K562 (cell line): ENCODE measurements around the gene DNMT1. TPM values are rescaled to one million over a fixed set of nuclear protein-coding genes. Genes with fewer than 3 reads are reported as not detected.

Experiments used
- FOXA1 ChIP-seq: fragments of 450-650 bp; IDR thresholded peaks from 2 replicates; pipeline ENCODE4 v1.6.1; 2016; ENCODE audit warnings: mild to moderate bottlenecking, borderline replicate concordance
- NEUROD1 ChIP-seq: fragments of 150-350 bp; IDR thresholded peaks from 2 replicates; pipeline ENCODE4 v1.6.1; 2014; ENCODE audit warnings: borderline replicate concordance, low read length, low read depth; ENCODE audit not compliant: partially characterized antibody
- NFIC ChIP-seq: fragments of 450-650 bp; IDR thresholded peaks from 2 replicates; pipeline ENCODE4 v1.6.1; 2017; ENCODE audit warnings: mild to moderate bottlenecking, inconsistent platforms
- NFIX ChIP-seq: fragments of 250-450 bp; sonication (Bioruptor Pico); IDR thresholded peaks from 2 replicates; pipeline ENCODE4 v1.4.0; 2020; ENCODE audit warnings: low read depth, mild to moderate bottlenecking, moderate library complexity
- NFYB ChIP-seq: IDR thresholded peaks from 2 replicates; pipeline ENCODE4 v1.6.1; 2011; ENCODE audit warnings: mild to moderate bottlenecking, moderate library complexity; ENCODE audit not compliant: insufficient read length; ENCODE audit errors: extremely low read depth
- SAP30 ChIP-seq: fragments of 200-600 bp; sonication (generic); IDR thresholded peaks from 2 replicates; pipeline ENCODE4 v1.6.1; 2012; ENCODE audit warnings: borderline replicate concordance, low read depth, mild to moderate bottlenecking, moderate library complexity, low read length, control low read depth, inconsistent platforms; ENCODE audit not compliant: insufficient read depth, poor library complexity, severe bottlenecking
- TBP ChIP-seq: optimal IDR thresholded peaks from 2 replicates; pipeline ENCODE3; 2011; ENCODE audit warnings: low read depth, low read length, improper control_type of control experiment
- polyA plus RNA-seq, 8 experiments: library from polyadenylated mRNA; depleted of rRNA in 4 of 8; stranded (reverse) in 5 of 8; unstranded in 3 of 8; fragments of >200 nt; fragmentation: Nextera tagmentation in 2 of 8; fragmentation: Illumina TruSeq in 1 of 8; extraction: Ambion mirVana in 2 of 8; extraction: Trizol in 1 of 8; gene quantifications; 2 replicates each; pipeline versions ENCODE4 v1.2.1 to v1.2.3, GENCODE V29; 2011 to 2014; ENCODE audit warnings: inconsistent platforms in 1 of 8, missing spikeins in 1 of 8
- total RNA-seq, 7 experiments: library from RNA; depleted of rRNA in 6 of 7; stranded (reverse); fragments of >200 nt in 6 of 7; fragmentation: Illumina TruSeq in 2 of 7; extraction: Trizol in 2 of 7; gene quantifications; 2 replicates each; pipeline versions ENCODE4 v1.2.1 to v1.2.3, GENCODE V29; 2011 to 2021; ENCODE audit warnings: low replicate concordance in 1 of 7
- TF ChIP-seq, protein P1 (sequence below): fragments of 250-450 bp; sonication (Bioruptor Pico); IDR thresholded peaks from 2 replicates; pipeline ENCODE4 v1.4.0; 2020; ENCODE audit warnings: mild to moderate bottlenecking
- TF ChIP-seq, protein P2 (sequence below): sonication (generic); formaldehyde crosslinking; IDR thresholded peaks from 2 replicates; pipeline ENCODE4 v1.8.1; 2023; ENCODE audit warnings: mild to moderate bottlenecking, missing genetic modification reagents
- TF ChIP-seq, protein P3 (sequence below): fragments of 450-650 bp; IDR thresholded peaks from 2 replicates; pipeline ENCODE4 v1.6.1; 2017; ENCODE audit warnings: antibody characterized with exemption
- TF ChIP-seq, protein P4 (sequence below): fragments of 250-450 bp; sonication (Bioruptor Pico); IDR thresholded peaks from 2 replicates; pipeline ENCODE4 v1.8.0; 2022; ENCODE audit warnings: inconsistent platforms, mild to moderate bottlenecking, moderate library complexity, borderline replicate concordance
- TF ChIP-seq, protein P5 (sequence below): fragments of 450-650 bp; formaldehyde crosslinking; IDR thresholded peaks from 2 replicates; pipeline ENCODE4 v1.4.0; 2020; ENCODE audit warnings: mild to moderate bottlenecking
- TF ChIP-seq, protein P6 (sequence below): fragments of 450-650 bp; IDR thresholded peaks from 2 replicates; pipeline ENCODE4 v1.6.1; 2018; ENCODE audit warnings: mild to moderate bottlenecking, low read depth; ENCODE audit not compliant: partially characterized antibody
- TF ChIP-seq, protein P7 (sequence below): fragments of 450-650 bp; formaldehyde crosslinking; IDR thresholded peaks from 2 replicates; pipeline ENCODE4 v1.4.0; 2020; ENCODE audit warnings: mild to moderate bottlenecking, moderate library complexity

Gene DNMT1
- total and polyA plus RNA-seq, 9 of the 15 experiments (the other 6 are each of a cell fraction or from before 2014, with no cell fraction given): 80.1 to 271 (median 121) TPM

DNA sequence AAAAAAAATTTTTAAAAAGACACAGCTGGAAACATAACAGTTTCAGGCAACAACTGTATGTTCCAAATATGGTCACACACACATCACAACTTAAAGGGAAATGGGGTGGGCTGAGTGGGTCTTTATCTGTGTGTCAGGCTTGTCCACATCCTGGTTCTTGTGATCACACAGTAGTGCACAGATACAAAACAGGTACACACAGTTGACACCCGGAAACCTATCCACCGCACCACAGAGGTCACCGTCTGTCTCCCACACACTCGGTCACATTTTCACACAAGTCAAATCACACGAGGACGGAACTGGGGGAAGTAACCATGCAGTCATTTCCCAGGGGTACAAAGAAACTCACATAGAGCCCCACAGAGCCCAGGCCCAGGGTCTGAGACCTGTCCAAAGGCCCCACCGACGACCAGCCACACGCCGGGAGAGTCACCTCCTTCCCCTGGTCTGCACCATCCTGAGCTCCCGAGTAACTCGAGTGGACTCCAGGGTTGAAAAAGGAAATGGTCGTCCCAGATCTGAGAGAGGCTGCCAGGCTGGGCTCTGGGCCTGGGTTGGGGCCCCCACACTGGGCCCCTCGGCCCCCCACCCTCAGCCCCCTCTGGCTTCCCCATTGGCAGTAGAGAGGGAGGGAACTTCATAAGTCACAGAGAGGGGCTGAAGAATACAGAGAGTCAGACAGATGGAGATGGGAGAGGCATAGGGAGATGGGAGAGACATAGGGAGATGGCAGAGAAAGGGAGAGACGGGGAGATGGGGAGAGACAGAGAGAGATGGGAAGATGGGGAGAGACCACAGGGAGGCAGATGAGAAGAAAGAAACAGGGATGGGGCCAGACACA is 89.9 kb downstream of the DNMT1 start (continued):
- TF ChIP-seq, protein P1, sequence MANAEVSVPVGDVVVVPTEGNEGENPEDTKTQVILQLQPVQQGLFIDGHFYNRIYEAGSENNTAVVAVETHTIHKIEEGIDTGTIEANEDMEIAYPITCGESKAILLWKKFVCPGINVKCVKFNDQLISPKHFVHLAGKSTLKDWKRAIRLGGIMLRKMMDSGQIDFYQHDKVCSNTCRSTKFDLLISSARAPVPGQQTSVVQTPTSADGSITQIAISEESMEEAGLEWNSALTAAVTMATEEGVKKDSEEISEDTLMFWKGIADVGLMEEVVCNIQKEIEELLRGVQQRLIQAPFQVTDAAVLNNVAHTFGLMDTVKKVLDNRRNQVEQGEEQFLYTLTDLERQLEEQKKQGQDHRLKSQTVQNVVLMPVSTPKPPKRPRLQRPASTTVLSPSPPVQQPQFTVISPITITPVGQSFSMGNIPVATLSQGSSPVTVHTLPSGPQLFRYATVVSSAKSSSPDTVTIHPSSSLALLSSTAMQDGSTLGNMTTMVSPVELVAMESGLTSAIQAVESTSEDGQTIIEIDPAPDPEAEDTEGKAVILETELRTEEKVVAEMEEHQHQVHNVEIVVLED (CRISPR knock-in tag): no peak
- TF ChIP-seq, protein P2, sequence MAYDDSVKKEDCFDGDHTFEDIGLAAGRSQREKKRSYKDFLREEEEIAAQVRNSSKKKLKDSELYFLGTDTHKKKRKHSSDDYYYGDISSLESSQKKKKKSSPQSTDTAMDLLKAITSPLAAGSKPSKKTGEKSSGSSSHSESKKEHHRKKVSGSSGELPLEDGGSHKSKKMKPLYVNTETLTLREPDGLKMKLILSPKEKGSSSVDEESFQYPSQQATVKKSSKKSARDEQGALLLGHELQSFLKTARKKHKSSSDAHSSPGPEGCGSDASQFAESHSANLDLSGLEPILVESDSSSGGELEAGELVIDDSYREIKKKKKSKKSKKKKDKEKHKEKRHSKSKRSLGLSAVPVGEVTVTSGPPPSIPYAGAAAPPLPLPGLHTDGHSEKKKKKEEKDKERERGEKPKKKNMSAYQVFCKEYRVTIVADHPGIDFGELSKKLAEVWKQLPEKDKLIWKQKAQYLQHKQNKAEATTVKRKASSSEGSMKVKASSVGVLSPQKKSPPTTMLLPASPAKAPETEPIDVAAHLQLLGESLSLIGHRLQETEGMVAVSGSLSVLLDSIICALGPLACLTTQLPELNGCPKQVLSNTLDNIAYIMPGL (CRISPR knock-in tag): no peak
- TF ChIP-seq FOXA1 (no peak), NFIC (no peak), TBP (no peak), NFIX (CRISPR knock-in tag) (no peak), SAP30 (no peak), NEUROD1 (no peak), NFYB (no peak)
- TF ChIP-seq, protein P3, sequence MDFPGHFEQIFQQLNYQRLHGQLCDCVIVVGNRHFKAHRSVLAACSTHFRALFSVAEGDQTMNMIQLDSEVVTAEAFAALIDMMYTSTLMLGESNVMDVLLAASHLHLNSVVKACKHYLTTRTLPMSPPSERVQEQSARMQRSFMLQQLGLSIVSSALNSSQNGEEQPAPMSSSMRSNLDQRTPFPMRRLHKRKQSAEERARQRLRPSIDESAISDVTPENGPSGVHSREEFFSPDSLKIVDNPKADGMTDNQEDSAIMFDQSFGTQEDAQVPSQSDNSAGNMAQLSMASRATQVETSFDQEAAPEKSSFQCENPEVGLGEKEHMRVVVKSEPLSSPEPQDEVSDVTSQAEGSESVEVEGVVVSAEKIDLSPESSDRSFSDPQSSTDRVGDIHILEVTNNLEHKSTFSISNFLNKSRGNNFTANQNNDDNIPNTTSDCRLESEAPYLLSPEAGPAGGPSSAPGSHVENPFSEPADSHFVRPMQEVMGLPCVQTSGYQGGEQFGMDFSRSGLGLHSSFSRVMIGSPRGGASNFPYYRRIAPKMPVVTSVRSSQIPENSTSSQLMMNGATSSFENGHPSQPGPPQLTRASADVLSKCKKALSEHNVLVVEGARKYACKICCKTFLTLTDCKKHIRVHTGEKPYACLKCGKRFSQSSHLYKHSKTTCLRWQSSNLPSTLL: no peak
- TF ChIP-seq, protein P4, sequence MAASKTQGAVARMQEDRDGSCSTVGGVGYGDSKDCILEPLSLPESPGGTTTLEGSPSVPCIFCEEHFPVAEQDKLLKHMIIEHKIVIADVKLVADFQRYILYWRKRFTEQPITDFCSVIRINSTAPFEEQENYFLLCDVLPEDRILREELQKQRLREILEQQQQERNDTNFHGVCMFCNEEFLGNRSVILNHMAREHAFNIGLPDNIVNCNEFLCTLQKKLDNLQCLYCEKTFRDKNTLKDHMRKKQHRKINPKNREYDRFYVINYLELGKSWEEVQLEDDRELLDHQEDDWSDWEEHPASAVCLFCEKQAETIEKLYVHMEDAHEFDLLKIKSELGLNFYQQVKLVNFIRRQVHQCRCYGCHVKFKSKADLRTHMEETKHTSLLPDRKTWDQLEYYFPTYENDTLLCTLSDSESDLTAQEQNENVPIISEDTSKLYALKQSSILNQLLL (CRISPR knock-in tag): no peak
- TF ChIP-seq, protein P5, sequence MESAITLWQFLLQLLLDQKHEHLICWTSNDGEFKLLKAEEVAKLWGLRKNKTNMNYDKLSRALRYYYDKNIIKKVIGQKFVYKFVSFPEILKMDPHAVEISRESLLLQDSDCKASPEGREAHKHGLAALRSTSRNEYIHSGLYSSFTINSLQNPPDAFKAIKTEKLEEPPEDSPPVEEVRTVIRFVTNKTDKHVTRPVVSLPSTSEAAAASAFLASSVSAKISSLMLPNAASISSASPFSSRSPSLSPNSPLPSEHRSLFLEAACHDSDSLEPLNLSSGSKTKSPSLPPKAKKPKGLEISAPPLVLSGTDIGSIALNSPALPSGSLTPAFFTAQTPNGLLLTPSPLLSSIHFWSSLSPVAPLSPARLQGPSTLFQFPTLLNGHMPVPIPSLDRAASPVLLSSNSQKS: no peak
- TF ChIP-seq, protein P6, sequence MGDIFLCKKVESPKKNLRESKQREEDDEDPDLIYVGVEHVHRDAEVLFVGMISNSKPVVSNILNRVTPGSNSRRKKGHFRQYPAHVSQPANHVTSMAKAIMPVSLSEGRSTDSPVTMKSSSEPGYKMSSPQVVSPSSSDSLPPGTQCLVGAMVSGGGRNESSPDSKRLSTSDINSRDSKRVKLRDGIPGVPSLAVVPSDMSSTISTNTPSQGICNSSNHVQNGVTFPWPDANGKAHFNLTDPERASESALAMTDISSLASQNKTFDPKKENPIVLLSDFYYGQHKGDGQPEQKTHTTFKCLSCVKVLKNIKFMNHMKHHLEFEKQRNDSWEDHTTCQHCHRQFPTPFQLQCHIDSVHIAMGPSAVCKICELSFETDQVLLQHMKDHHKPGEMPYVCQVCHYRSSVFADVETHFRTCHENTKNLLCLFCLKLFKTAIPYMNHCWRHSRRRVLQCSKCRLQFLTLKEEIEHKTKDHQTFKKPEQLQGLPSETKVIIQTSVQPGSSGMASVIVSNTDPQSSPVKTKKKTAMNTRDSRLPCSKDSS: no peak
- TF ChIP-seq, protein P7, sequence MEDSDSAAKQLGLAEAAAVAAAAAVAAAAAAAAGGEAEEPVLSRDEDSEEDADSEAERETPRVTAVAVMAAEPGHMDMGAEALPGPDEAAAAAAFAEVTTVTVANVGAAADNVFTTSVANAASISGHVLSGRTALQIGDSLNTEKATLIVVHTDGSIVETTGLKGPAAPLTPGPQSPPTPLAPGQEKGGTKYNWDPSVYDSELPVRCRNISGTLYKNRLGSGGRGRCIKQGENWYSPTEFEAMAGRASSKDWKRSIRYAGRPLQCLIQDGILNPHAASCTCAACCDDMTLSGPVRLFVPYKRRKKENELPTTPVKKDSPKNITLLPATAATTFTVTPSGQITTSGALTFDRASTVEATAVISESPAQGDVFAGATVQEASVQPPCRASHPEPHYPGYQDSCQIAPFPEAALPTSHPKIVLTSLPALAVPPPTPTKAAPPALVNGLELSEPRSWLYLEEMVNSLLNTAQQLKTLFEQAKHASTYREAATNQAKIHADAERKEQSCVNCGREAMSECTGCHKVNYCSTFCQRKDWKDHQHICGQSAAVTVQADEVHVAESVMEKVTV (CRISPR knock-in tag): no peak
